GM12873 (cell line): ENCODE results near the gene SENP1.

Experiments used
- CTCF ChIP-seq: IDR thresholded peaks from 2 replicates; pipeline ENCODE4 v1.5.1; 2012; ENCODE audit warnings: low read depth, mild to moderate bottlenecking, moderate library complexity, low read length, control low read depth; ENCODE audit not compliant: insufficient read depth; ENCODE audit errors: missing control alignments

Gene SENP1

GRCh38 chr12:48005001-48005749, 100.7 kb downstream of the SENP1 start:
- TF ChIP-seq CTCF, result no peak

- no peak for TF ChIP-seq CTCF
Observed at GRCh38 chr12:48004053-48004941, 101.6 kb downstream of the SENP1 start, which contains the start of gene COL2A1. TSS of gene COL2A1 (minus strand) at chr12:48004476. CDS start at chr12:48004321, 155 bp downstream.

GRCh38 chr12:48003226-48004052, 102.4 kb downstream of the SENP1 start:
- no peak for TF ChIP-seq CTCF

- TF ChIP-seq CTCF, result no peak
Observed at GRCh38 chr12:48002773-48003218, 103.1 kb downstream of the SENP1 start.

GRCh38 chr12:48002414-48002730, 103.5 kb downstream of the SENP1 start:
- no peak for TF ChIP-seq CTCF

- TF ChIP-seq CTCF, result no peak
Observed at GRCh38 chr12:48001505-48002413, 104.1 kb downstream of the SENP1 start.
